SH-SY5Y (cell line): ENCODE measurements around the gene RAB5A.

ENCODE experiments used
- GATA2 ChIP-seq: IDR thresholded peaks from 2 replicates; pipeline ENCODE4 v1.6.1; 2011; ENCODE audit warnings: mild to moderate bottlenecking, low read depth, low read length
- GATA3 ChIP-seq: IDR thresholded peaks from 2 replicates; pipeline ENCODE4 v1.6.1; 2011; ENCODE audit warnings: low read depth, mild to moderate bottlenecking, low read length, moderate library complexity

- TF ChIP-seq GATA3: no peak
- TF ChIP-seq GATA2: no peak
Observed at GRCh38 chr3:19945969-19946831, 697 bp upstream of the RAB5A start.
